Endodermal cell (in vitro differentiated cells): ENCODE data around the gene DSTN. TPM values are rescaled to one million over a fixed set of nuclear protein-coding genes. Genes with fewer than 3 reads are reported as not detected.

Source experiments
- DNase-seq: peaks from one replicate; pipeline ENCODE4 v3.0.0-alpha.2; 2017
- H3K27ac ChIP-seq: 2 replicates; pipeline ENCODE4 v1.5.1; 2013; ENCODE audit warnings: mild to moderate bottlenecking, low read depth, low read length, moderate library complexity
- H3K27me3 ChIP-seq: 2 replicates; pipeline ENCODE4 v1.6.1; 2013; ENCODE audit warnings: mild to moderate bottlenecking, low read length, moderate library complexity; ENCODE audit not compliant: insufficient read depth, control insufficient read depth, poor library complexity, severe bottlenecking
- H3K36me3 ChIP-seq: 2 replicates; pipeline ENCODE4 v1.7.0; 2013; ENCODE audit warnings: mild to moderate bottlenecking, low read length, moderate library complexity; ENCODE audit not compliant: control insufficient read depth, insufficient read depth
- H3K4me1 ChIP-seq: one replicate; pipeline ENCODE4 v1.7.0; 2013; ENCODE audit warnings: low read length; ENCODE audit not compliant: control insufficient read depth, insufficient read depth
- H3K4me3 ChIP-seq: 2 replicates; pipeline ENCODE4 v1.5.1; 2013; ENCODE audit warnings: mild to moderate bottlenecking, low read length, moderate library complexity
- H3K9ac ChIP-seq: 2 replicates; pipeline ENCODE4 v1.6.1; 2013; ENCODE audit warnings: mild to moderate bottlenecking, low read length, moderate library complexity; ENCODE audit not compliant: poor library complexity, severe bottlenecking; ENCODE audit errors: extremely low read depth
- H3K9me3 ChIP-seq: 2 replicates; pipeline ENCODE4 v1.6.1; 2013; ENCODE audit warnings: mild to moderate bottlenecking, low read length, moderate library complexity; ENCODE audit not compliant: control insufficient read depth
- H3K27ac Mint-ChIP-seq: 2 replicates; pipeline ENCODE4 v1.8.0; 2020; ENCODE audit warnings: mixed read lengths
- H3K27me3 Mint-ChIP-seq: 2 replicates; pipeline ENCODE4 v1.8.0; 2021; ENCODE audit warnings: mild to moderate bottlenecking, mixed read lengths; ENCODE audit not compliant: insufficient read depth
- H3K36me3 Mint-ChIP-seq: 2 replicates; pipeline ENCODE4 v1.8.0; 2020; ENCODE audit warnings: low read depth, mixed read lengths
- H3K4me1 Mint-ChIP-seq: 2 replicates; pipeline ENCODE4 v1.8.0; 2020; ENCODE audit warnings: mixed read lengths
- H3K4me3 Mint-ChIP-seq: 2 replicates; pipeline ENCODE4 v1.8.0; 2020; ENCODE audit warnings: mild to moderate bottlenecking, moderate library complexity, mixed read lengths
- H3K9me3 Mint-ChIP-seq: 2 replicates; pipeline ENCODE4 v1.8.0; 2020; ENCODE audit warnings: mild to moderate bottlenecking, mixed read lengths
- WGBS, 2 experiments: methylation state at CpG; one replicate each; pipeline versions ENCODE4 v1.1.5 to v1.1.7; 2013; ENCODE audit warnings: missing lambda C conversion rate in 2 of 2, mixed read lengths in 1 of 2; ENCODE audit not compliant: insufficient coverage in 1 of 2, insufficient read length in 1 of 2; 5-methylcytosine and 5-hydroxymethylcytosine counted together
- total RNA-seq, 2 donors: library from RNA; stranded (reverse); fragmentation: NEBNext Ultra II Directional in 1 of 2; extraction: Animal tissue kit (Norgen Biotek cat#: 25700) in 1 of 2; gene quantifications; 2 replicates in 1 of 2; 3 replicates in 1 of 2; pipeline ENCODE4 v1.2.1, GENCODE V29; 2021
- TF ChIP-seq, protein P1 (sequence below): fragments of 200-600 bp; sonication (generic); conservative IDR thresholded peaks from 2 replicates; pipeline ENCODE4 v1.5.0; 2021; ENCODE audit warnings: antibody characterized with exemption, mild to moderate bottlenecking

Gene DSTN
- total RNA-seq, 2 donors from 2014 or later = 196 to 204 TPM

DNA sequence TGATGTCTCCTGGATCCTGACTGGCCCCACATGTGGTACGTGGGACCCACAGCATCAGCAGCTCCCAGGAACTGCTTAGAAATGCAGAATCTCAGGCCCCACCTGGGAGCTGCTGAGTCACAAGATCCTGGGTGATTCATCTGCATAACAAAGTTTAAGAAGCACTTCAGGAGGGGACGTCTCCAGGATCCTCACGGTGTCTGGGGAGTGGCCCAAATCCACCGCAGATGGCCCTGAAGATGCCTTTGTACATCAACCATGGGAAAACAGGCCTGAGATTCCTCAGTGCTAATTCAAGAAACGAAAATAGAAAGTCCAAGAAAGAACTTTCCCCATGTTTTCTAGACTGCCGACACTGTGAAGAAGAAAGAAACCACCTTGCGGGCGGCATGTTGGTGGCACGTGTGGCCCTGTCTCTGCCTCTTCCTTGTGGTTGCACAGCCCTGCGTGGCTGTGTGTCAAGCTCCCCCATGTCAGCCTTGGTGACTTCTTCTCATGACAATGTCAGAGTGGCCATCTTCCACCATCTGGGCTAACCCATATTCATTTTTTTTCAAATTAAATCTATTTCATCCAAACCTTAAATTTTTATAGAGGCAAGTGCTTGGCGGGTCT lies 86.1 kb downstream of the DSTN start:
- peaks cover 31% of the 10 kb centered on the region for H3K4me1 Mint-ChIP-seq
- H3K9me3 Mint-ChIP-seq = peaks cover 26% of the 10 kb centered on the region
- Histone ChIP-seq H3K9ac (no peak overlapping the region), H3K9me3 (peaks cover 19% of the 10 kb centered on the region), H3K36me3 (peaks cover 68% of the 10 kb centered on the region), H3K27ac (no peak overlapping the region), H3K4me3 (no peak overlapping the region), H3K27me3 (no peaks in the 10 kb centered on the region), H3K4me1 (peaks cover 11% of the 10 kb centered on the region)
- H3K4me3 Mint-ChIP-seq = no peak overlapping the region
- H3K27me3 Mint-ChIP-seq = no peaks in the 10 kb centered on the region
- peaks cover 59% of the 10 kb centered on the region for H3K36me3 Mint-ChIP-seq
- peak; percentile 77 for DNase-seq
- TF ChIP-seq, protein P1, sequence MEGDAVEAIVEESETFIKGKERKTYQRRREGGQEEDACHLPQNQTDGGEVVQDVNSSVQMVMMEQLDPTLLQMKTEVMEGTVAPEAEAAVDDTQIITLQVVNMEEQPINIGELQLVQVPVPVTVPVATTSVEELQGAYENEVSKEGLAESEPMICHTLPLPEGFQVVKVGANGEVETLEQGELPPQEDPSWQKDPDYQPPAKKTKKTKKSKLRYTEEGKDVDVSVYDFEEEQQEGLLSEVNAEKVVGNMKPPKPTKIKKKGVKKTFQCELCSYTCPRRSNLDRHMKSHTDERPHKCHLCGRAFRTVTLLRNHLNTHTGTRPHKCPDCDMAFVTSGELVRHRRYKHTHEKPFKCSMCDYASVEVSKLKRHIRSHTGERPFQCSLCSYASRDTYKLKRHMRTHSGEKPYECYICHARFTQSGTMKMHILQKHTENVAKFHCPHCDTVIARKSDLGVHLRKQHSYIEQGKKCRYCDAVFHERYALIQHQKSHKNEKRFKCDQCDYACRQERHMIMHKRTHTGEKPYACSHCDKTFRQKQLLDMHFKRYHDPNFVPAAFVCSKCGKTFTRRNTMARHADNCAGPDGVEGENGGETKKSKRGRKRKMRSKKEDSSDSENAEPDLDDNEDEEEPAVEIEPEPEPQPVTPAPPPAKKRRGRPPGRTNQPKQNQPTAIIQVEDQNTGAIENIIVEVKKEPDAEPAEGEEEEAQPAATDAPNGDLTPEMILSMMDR = no peak
- H3K27ac Mint-ChIP-seq = peak overlapping the region; percentile 45
- WGBS, 2 experiments = 82 to 86% methylated on average over 11 of the region's 11 CpGs

- peak overlapping the region; percentile 36 for H3K27ac Mint-ChIP-seq
- peaks cover 26% of the 10 kb centered on the region for H3K9me3 Mint-ChIP-seq
- peaks cover 57% of the 10 kb centered on the region for H3K36me3 Mint-ChIP-seq
- no peak overlapping the region for H3K4me3 ChIP-seq
- H3K4me3 Mint-ChIP-seq = no peak overlapping the region
- H3K9me3 ChIP-seq = peaks cover 19% of the 10 kb centered on the region
- no peak overlapping the region for H3K27ac ChIP-seq
- peaks cover 73% of the 10 kb centered on the region for H3K36me3 ChIP-seq
- H3K4me1 ChIP-seq = peaks cover 8% of the 10 kb centered on the region
- no peak for DNase-seq
- H3K27me3 Mint-ChIP-seq = no peaks in the 10 kb centered on the region
- peaks cover 27% of the 10 kb centered on the region for H3K4me1 Mint-ChIP-seq
- H3K9ac ChIP-seq = no peak overlapping the region
- WGBS, 2 experiments = 87 to 90% methylated on average over 3 to 8 of the region's 9 CpGs
- TF ChIP-seq, protein P1 = no peak
- H3K27me3 ChIP-seq = no peaks in the 10 kb centered on the region
Observed at GRCh38 chr20:17657079-17657825, 87.4 kb downstream of the DSTN start.

GRCh38 chr20:17657898-17658647 lies 88.2 kb downstream of the DSTN start:
- H3K9ac ChIP-seq = no peak overlapping the region
- H3K4me1 ChIP-seq = peaks cover 3% of the 10 kb centered on the region
- peaks cover 27% of the 10 kb centered on the region for H3K4me1 Mint-ChIP-seq
- H3K9me3 ChIP-seq = peaks cover 19% of the 10 kb centered on the region
- H3K27ac Mint-ChIP-seq = no peak overlapping the region
- no peak overlapping the region for H3K4me3 Mint-ChIP-seq
- peaks cover 22% of the 10 kb centered on the region for H3K9me3 Mint-ChIP-seq
- no peak for DNase-seq
- TF ChIP-seq, protein P1 = no peak
- no peak overlapping the region for H3K27ac ChIP-seq
- 92 to 100% methylated on average over 8 to 9 of the region's 9 CpGs for WGBS, 2 experiments
- no peak overlapping the region for H3K4me3 ChIP-seq
- H3K36me3 ChIP-seq = peaks cover 73% of the 10 kb centered on the region
- H3K36me3 Mint-ChIP-seq = peaks cover 52% of the 10 kb centered on the region
- no peaks in the 10 kb centered on the region for H3K27me3 ChIP-seq
- no peaks in the 10 kb centered on the region for H3K27me3 Mint-ChIP-seq
